Stimulated activated CD4-positive, alpha-beta T cell treated with anti-CD3 and anti-CD28 coated beads, Interleukin-4, amount 100 ng/mL, for 1 hour (primary cell): ENCODE measurements around the gene SPIB.

Experiments used
- DNase-seq: peaks from one replicate; pipeline ENCODE4 v3.0.0-alpha.2; 2020

Gene SPIB

DNA sequence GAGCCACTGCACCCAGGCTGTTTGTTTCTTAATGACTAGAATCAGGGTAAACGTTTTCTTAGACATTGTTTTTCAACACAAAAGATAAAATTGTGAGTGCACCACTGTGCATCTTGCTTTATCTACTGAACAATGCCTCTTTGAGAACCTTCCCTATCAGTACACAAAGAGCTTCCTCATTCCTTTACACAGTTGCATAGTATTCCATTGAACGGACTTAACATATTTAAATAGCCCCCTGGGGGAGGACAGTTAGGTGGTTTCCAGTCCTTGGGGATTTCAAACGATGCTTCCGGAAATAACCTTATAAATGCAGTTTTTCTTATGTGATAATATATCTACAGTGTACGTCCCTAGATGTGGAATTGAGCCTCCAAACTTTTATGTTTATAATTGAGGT lies 26.0 kb upstream of the SPIB start:
- DNase-seq: no peak

DNA sequence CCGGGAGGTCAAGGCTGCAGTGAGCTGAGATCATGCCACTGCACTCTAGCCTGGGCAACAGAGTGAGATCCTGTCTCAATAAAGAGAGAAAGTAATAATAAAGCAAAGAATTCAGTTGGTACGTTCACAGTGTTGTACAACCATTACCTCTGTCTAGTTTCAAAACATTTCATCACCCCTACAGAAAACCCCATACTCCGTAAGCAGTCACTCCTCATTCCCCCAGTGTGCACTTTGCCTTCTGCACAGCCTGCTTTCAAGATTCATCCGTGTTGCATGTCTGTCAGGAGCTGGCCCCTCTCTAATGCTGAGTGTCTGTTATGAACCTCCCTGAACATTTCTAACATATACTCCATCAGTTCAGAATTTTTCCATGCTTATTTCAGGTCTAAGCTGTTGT lies 25.1 kb upstream of the SPIB start:
- no peak for DNase-seq

GRCh38 chr19:50394017-50394416 lies 24.7 kb upstream of the SPIB start:
- no peak for DNase-seq

- no peak for DNase-seq
Measured at GRCh38 chr19:50398675-50399367, 19.9 kb upstream of the SPIB start.

GRCh38 chr19:50399368-50399745 lies 19.4 kb upstream of the SPIB start:
- DNase-seq: no peak

DNA sequence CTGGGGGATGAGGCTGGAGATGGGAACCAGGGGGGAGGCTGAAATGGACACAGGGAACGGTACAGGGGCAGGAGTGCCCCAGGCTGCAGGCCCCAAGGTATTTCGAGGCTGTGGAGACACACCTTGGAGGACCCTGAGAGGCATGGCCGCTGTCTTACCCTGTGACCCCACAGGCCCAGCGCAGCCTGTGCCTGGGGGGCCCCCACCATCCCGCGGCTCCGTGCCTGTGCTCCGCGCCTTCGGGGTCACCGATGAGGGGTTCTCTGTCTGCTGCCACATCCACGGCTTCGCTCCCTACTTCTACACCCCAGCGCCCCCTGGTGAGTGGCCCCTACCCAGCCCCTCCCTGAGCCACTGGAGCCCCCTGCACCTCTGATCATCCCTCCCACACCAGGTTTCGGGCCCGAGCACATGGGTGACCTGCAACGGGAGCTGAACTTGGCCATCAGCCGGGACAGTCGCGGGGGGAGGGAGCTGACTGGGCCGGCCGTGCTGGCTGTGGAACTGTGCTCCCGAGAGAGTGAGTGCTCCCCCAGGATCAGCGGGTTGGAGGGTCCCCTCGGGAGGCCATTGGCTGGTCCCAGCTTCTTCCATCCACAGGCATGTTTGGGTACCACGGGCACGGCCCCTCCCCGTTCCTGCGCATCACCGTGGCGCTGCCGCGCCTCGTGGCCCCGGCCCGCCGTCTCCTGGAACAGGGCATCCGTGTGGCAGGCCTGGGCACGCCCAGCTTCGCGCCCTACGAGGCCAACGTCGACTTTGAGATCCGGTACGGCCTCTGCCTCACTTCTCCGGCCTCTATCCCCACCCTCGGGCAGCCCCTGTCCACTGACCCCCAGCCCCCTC lies 16.9 kb upstream of the SPIB start:
- DNase-seq: no peak

GRCh38 chr19:50402544-50403301 lies 16.0 kb upstream of the SPIB start:
- no peak for DNase-seq

DNA sequence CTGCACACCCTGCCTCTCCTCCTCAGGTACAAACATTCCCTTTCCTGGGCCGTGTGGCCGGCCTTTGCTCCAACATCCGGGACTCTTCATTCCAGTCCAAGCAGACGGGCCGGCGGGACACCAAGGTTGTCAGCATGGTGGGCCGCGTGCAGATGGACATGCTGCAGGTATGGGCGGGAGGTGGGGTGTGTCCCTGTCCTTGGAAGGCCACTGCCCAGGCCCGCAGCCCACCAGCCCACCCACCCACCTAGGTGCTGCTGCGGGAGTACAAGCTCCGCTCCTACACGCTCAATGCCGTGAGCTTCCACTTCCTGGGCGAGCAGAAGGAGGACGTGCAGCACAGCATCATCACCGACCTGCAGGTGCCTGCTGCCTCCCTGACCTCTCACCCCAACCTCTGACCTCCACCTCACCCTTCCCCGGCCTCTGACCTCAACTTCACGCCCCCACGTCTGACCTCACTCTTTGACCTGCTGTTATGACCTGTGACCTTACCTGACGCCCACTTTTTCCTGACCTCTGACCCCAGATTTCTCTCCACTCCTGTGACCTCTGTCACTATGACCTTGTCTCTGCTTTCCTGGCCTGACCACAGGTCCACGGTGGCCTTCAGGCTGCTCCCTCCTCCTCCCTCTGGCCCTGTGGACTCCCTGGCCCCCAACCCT lies 12.4 kb upstream of the SPIB start:
- DNase-seq: no peak

- DNase-seq: no peak
Measured at GRCh38 chr19:50406829-50407228, 11.9 kb upstream of the SPIB start.

DNA sequence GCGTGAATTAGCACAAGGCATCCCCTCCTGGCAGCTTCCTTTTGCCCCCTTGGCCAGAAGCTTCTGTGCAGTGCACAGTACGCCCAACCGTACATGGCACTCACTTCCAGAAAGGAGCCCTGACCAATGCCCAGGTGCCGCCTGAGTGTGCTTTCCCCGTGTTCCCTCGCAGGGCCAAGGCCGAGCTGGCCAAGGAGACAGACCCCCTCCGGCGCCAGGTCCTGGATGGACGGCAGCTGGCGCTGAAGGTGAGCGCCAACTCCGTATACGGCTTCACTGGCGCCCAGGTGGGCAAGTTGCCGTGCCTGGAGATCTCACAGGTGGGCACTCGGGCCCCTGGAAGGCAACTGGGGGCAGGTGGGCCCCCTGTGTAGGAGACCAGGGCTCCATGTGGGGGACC lies 9.4 kb upstream of the SPIB start:
- no peak for DNase-seq

- DNase-seq: no peak
Measured at GRCh38 chr19:50410109-50410508, 8.6 kb upstream of the SPIB start.

- DNase-seq: no peak
Measured at GRCh38 chr19:50412419-50412818, 6.3 kb upstream of the SPIB start.

- no peak for DNase-seq
Measured at GRCh38 chr19:50413096-50413495, 5.6 kb upstream of the SPIB start.

GRCh38 chr19:50413531-50413930 lies 5.2 kb upstream of the SPIB start:
- no peak for DNase-seq

GRCh38 chr19:50414864-50415660 lies 3.7 kb upstream of the SPIB start:
- peak; percentile 81 for DNase-seq

DNA sequence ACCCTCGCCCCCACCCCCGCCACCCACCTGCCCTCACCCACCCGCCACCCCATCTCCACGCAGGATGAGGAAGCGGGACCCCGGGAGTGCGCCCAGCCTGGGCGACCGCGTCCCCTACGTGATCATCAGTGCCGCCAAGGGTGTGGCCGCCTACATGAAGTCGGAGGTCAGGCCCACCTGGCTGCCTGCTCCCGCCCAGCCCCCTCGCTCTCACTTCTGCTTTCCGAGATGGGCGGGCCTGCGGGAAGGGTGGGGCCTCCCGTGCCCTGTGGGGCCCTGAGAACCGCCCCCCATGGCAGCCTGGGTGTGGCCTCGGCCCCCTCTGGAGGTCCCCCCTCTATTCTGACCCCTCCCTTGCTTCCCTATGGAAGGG lies 3.1 kb upstream of the SPIB start:
- DNase-seq: no peak

DNA sequence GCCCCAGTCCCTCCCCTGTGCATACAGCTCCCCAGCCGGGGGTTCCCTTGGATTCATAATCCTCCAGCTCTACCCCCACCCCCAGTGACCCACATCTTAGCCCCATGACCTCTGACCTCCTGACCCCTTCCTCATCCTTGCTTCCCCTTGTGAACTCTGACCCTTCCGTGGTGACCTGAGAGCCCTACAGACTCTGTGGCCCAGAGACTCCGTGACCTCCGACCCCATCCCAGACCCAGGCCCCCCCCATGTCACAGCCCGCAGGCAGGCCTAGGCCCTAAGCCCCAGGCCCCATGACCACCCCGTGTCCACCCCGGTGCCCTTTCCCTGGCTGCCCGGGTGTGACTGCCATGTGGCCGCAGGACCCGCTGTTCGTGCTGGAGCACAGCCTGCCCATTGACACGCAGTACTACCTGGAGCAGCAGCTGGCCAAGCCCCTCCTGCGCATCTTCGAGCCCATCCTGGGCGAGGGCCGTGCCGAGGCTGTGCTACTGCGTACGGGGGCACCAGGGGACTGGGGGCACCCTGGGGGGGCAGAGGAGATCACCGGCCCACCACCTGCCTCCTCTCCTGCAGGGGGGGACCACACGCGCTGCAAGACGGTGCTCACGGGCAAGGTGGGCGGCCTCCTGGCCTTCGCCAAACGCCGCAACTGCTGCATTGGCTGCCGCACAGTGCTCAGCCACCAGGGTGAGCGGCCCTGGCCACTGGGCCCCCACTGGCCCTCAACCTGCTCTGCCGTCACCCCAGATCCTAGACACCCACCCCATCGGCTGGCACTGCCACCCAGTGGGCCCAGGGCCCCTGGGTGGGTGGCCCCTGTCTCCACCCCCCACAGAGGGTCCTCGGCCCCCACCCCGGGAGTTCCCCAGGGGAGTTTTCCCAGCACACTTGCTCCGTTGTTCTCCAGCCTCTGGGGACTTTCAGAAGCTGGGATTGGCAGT lies 2.4 kb upstream of the SPIB start:
- no peak for DNase-seq

- no peak for DNase-seq
Measured at GRCh38 chr19:50417111-50418081, 1.3 kb upstream of the SPIB start.

- no peak for DNase-seq
Measured at GRCh38 chr19:50419022-50419579, 363 bp downstream of the SPIB start.

DNA sequence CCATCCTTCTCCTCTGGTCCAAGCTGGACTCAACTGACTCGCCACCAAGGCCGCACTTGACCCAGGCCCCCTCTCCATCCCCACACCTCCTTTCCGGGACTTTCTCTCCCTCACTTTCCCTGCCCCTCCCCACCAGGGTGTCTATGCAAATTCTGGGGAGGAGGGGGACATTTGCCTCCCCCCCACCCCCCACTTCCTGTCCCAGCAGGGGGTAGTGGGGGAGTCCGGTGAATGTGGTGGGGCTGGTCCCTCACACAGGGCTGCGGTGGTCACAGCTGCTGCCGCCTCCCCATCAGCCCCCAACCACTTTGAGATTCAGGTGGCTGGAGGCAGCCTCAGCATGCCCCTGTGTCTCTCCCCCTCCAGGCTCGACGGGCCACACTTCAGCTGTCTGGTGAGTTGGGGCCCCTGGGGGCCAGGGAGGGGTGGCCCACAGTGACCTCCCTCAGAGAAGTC lies 870 bp downstream of the SPIB start:
- DNase-seq: no peak
